HepG2 (cell line): ENCODE measurements around the gene DHRS12. TPM values are rescaled to one million over a fixed set of nuclear protein-coding genes. Genes with fewer than 3 reads are reported as not detected.

ENCODE experiments used
- ATAC-seq: fragments of 200-7000 bp; cut with Tn5 transposase; 3 replicates; pipeline ENCODE4 v1.9.1; 2020; ENCODE audit warnings: mild to moderate bottlenecking, moderate library complexity
- BruUV-seq: library from RNA; stranded (reverse); fragments of 400-500 nt; replicated peaks from 2 replicates; lab custom pipeline; 2021; lab: Mats Ljungman, UMichigan
- CTCF ChIA-PET: fragments of 300-600 bp; formaldehyde crosslinking; extraction: SDS; loops from one replicate; lab custom pipeline; 2021; ENCODE audit warnings: low total read pairs, inconsistent platforms, low intra/inter-chr PET ratio; lab: Yijun Ruan, JAX
- POLR2A ChIA-PET: fragments of 350-600 bp; sonication (Branson Sonifier 250); formaldehyde crosslinking; loops from one replicate; lab custom pipeline; 2020; ENCODE audit warnings: antibody characterized with exemption, inconsistent platforms; lab: Yijun Ruan, JAX
- DNase-seq: peaks from one replicate; pipeline ENCODE4 v3.0.0-alpha.2; 2015; ENCODE audit warnings: low spot score
- FAIRE-seq: peaks from 3 replicates; lab custom pipeline; 2011; peaks lifted over from hg19 to GRCh38; lab: Jason Lieb, UNC
- H2AFZ ChIP-seq: one replicate; pipeline ENCODE4 v1.6.1; 2011; ENCODE audit warnings: low read length, inconsistent platforms
- H3K27ac ChIP-seq: fragments of 300-600 bp; 3 replicates; pipeline ENCODE4 v1.8.0; 2011; ENCODE audit warnings: mixed run types, mild to moderate bottlenecking, mixed read lengths, low read length, inconsistent platforms; ENCODE audit not compliant: insufficient read depth; ENCODE audit errors: extremely low read length
- H3K27me3 ChIP-seq, 2 experiments: fragments of 200-600 bp in 1 of 2; 2 replicates in 1 of 2; 3 replicates in 1 of 2; pipeline versions ENCODE4 v1.6.0 to v1.8.0; 2011; ENCODE audit warnings: low read length in 2 of 2, mild to moderate bottlenecking in 2 of 2, moderate library complexity in 2 of 2, inconsistent platforms in 1 of 2; ENCODE audit not compliant: insufficient read depth in 2 of 2, control insufficient read depth in 1 of 2
- H3K36me3 ChIP-seq, 2 experiments: fragments of 200-600 bp in 1 of 2; replicated peaks in 1 of 2; 2 replicates in 1 of 2; 3 replicates in 1 of 2; pipeline versions ENCODE4 v1.5.1 to v1.8.0; 2011; ENCODE audit warnings: low read length in 2 of 2, inconsistent platforms in 1 of 2; ENCODE audit not compliant: insufficient read depth in 2 of 2, control insufficient read depth in 1 of 2
- H3K4me1 ChIP-seq: 2 replicates; pipeline ENCODE4 v1.5.1; 2012; ENCODE audit warnings: low read length, inconsistent platforms; ENCODE audit not compliant: insufficient read depth
- H3K4me2 ChIP-seq: 2 replicates; pipeline ENCODE4 v1.6.0; 2011; ENCODE audit warnings: low read depth, low read length, inconsistent platforms
- H3K4me3 ChIP-seq, 3 experiments: fragments of 200-600 bp in 1 of 3; sonication (generic), shearing (Covaris generic) in 1 of 3; replicated peaks in 1 of 3; 2 replicates each; pipeline ENCODE4 v1.5.1; 2011 to 2016; ENCODE audit warnings: low read length in 3 of 3, inconsistent platforms in 2 of 3, low read depth in 2 of 3, mild to moderate bottlenecking in 2 of 3, control low read depth in 1 of 3, mixed read lengths in 1 of 3; ENCODE audit not compliant: insufficient read depth in 1 of 3
- H3K79me2 ChIP-seq: one replicate; pipeline ENCODE4 v1.6.1; 2011; ENCODE audit warnings: low read length, inconsistent platforms; ENCODE audit not compliant: insufficient read depth
- H3K9ac ChIP-seq: 2 replicates; pipeline ENCODE4 v1.6.0; 2011; ENCODE audit warnings: mild to moderate bottlenecking, low read depth, low read length, inconsistent platforms; ENCODE audit not compliant: insufficient read depth
- H3K9me3 ChIP-seq: 2 replicates; pipeline ENCODE4 v1.5.1; 2012; ENCODE audit warnings: mild to moderate bottlenecking, low read length
- H4K20me1 ChIP-seq: 2 replicates; pipeline ENCODE4 v1.6.0; 2011; ENCODE audit warnings: inconsistent platforms, mild to moderate bottlenecking, low read length, moderate library complexity; ENCODE audit not compliant: insufficient read depth
- ARID2 ChIP-seq: sonication (generic); formaldehyde crosslinking; IDR thresholded peaks from 2 replicates; pipeline ENCODE4 v1.8.1; 2022; ENCODE audit warnings: mild to moderate bottlenecking, missing genetic modification reagents, borderline replicate concordance
- BHLHE40 ChIP-seq: IDR thresholded peaks from 2 replicates; pipeline ENCODE4 v1.6.1; 2011; ENCODE audit warnings: low read length, improper control_type of control experiment
- MAZ ChIP-seq, 2 experiments: sonication (generic) in 1 of 2; formaldehyde crosslinking in 1 of 2; IDR thresholded peaks; 2 replicates each; pipeline versions ENCODE4 v1.5.0 to v1.6.1; 2012 to 2020; ENCODE audit warnings: low read depth in 2 of 2, mild to moderate bottlenecking in 2 of 2, borderline replicate concordance in 1 of 2, improper control_type of control experiment in 1 of 2, low read length in 1 of 2, missing genetic modification reagents in 1 of 2, moderate library complexity in 1 of 2
- MYC ChIP-seq: sonication (generic); formaldehyde crosslinking; IDR thresholded peaks from 2 replicates; pipeline ENCODE4 v1.9.0; 2021; ENCODE audit warnings: missing genetic modification reagents, borderline replicate concordance
- NCOA5 ChIP-seq: sonication (generic); formaldehyde crosslinking; IDR thresholded peaks from 2 replicates; pipeline ENCODE4 v1.4.0; 2020; ENCODE audit warnings: missing genetic modification reagents
- PHF8 ChIP-seq: sonication (generic); formaldehyde crosslinking; IDR thresholded peaks from 2 replicates; pipeline ENCODE4 v1.5.0; 2020; ENCODE audit warnings: missing genetic modification reagents
- POLR2A ChIP-seq, 2 experiments: IDR thresholded peaks; 2 replicates each; pipeline ENCODE4 v1.6.1; 2011; ENCODE audit warnings: low read depth in 2 of 2, low read length in 2 of 2, mild to moderate bottlenecking in 1 of 2, moderate library complexity in 1 of 2; ENCODE audit not compliant: insufficient read depth in 1 of 2
- RBM22 ChIP-seq: fragments of 200-400 bp; formaldehyde crosslinking; optimal IDR thresholded peaks from 2 replicates; pipeline ENCODE3; 2017; ENCODE audit warnings: mild to moderate bottlenecking, low read length, moderate library complexity
- SIX1 ChIP-seq: sonication (generic); formaldehyde crosslinking; IDR thresholded peaks from 2 replicates; pipeline ENCODE4 v1.4.0; 2020; ENCODE audit warnings: missing genetic modification reagents, borderline replicate concordance
- SMC3 ChIP-seq: IDR thresholded peaks from 2 replicates; pipeline ENCODE4 v1.6.1; 2011; ENCODE audit warnings: low read length, improper control_type of control experiment
- SOX6 ChIP-seq, 2 experiments: fragments of 450-650 bp in 1 of 2; sonication (generic) in 1 of 2; formaldehyde crosslinking in 1 of 2; IDR thresholded peaks; 2 replicates each; pipeline versions ENCODE4 v1.4.0 to v1.6.1; 2017 to 2020; ENCODE audit warnings: antibody characterized with exemption in 1 of 2, mild to moderate bottlenecking in 1 of 2, missing genetic modification reagents in 1 of 2
- THRA ChIP-seq: sonication (generic); formaldehyde crosslinking; IDR thresholded peaks from 2 replicates; pipeline ENCODE4 v1.4.0; 2020; ENCODE audit warnings: missing genetic modification reagents, borderline replicate concordance
- TIGD3 ChIP-seq: sonication (generic); formaldehyde crosslinking; IDR thresholded peaks from 2 replicates; pipeline ENCODE4 v1.5.1; 2020; ENCODE audit warnings: mild to moderate bottlenecking, missing genetic modification reagents, borderline replicate concordance
- U2AF1 ChIP-seq: fragments of 200-400 bp; formaldehyde crosslinking; optimal IDR thresholded peaks from 2 replicates; pipeline ENCODE3; 2017; ENCODE audit warnings: mild to moderate bottlenecking, low read depth, low read length
- ZBTB38 ChIP-seq: sonication (generic); formaldehyde crosslinking; IDR thresholded peaks from 2 replicates; pipeline ENCODE4 v1.5.1; 2020; ENCODE audit warnings: mild to moderate bottlenecking, missing genetic modification reagents
- ZFP62 ChIP-seq: sonication (generic); formaldehyde crosslinking; IDR thresholded peaks from 2 replicates; pipeline ENCODE4 v1.4.0; 2020; ENCODE audit warnings: missing genetic modification reagents
- ZKSCAN1 ChIP-seq: fragments of 150-350 bp; IDR thresholded peaks from 2 replicates; pipeline ENCODE4 v1.6.1; 2014; ENCODE audit warnings: low read length
- ZNF33A ChIP-seq: sonication (generic); formaldehyde crosslinking; IDR thresholded peaks from 2 replicates; pipeline ENCODE4 v1.5.1; 2020; ENCODE audit warnings: missing genetic modification reagents, mild to moderate bottlenecking, moderate library complexity, borderline replicate concordance
- ZNF460 ChIP-seq: sonication (generic); formaldehyde crosslinking; IDR thresholded peaks from 2 replicates; pipeline ENCODE4 v1.5.1; 2020; ENCODE audit warnings: missing genetic modification reagents, mild to moderate bottlenecking, borderline replicate concordance
- ZNF788 ChIP-seq: sonication (generic); formaldehyde crosslinking; IDR thresholded peaks from 2 replicates; pipeline ENCODE4 v1.5.0; 2020; ENCODE audit warnings: mild to moderate bottlenecking, missing genetic modification reagents, borderline replicate concordance
- ZNF792 ChIP-seq: IDR thresholded peaks from 2 replicates; pipeline ENCODE4 v1.6.1; 2016
- ZSCAN31 ChIP-seq: sonication (generic); formaldehyde crosslinking; IDR thresholded peaks from 2 replicates; pipeline ENCODE4 v1.5.0; 2020; ENCODE audit warnings: low read depth, mild to moderate bottlenecking, missing genetic modification reagents
- ZZZ3 ChIP-seq: sonication (generic); formaldehyde crosslinking; IDR thresholded peaks from 2 replicates; pipeline ENCODE4 v1.4.0; 2020; ENCODE audit warnings: missing genetic modification reagents, mild to moderate bottlenecking, borderline replicate concordance
- WGBS: methylation state at CpG from one replicate; pipeline ENCODE4 v1.1.6; 2017; ENCODE audit warnings: low lambda C conversion rate; 5-methylcytosine and 5-hydroxymethylcytosine counted together
- in situ Hi-C: cut with HindIII; loops from 2 replicates; pipeline ENCODE4 v1.10.0; 2017; ENCODE audit warnings: low pct_unique_long_range_greater_than_20kb; ENCODE audit not compliant: extremely low pct_ligation_motif_present
- intact Hi-C: fragments of 100-400 bp; cut with micrococcal nuclease; formaldehyde crosslinking; loops from one replicate; pipeline ENCODE4 v1.10.0; 2022; ENCODE audit not compliant: unreplicated experiment
- polyA plus RNA-seq, 8 experiments: library from polyadenylated mRNA; depleted of rRNA in 3 of 8; stranded (reverse) in 7 of 8; unstranded in 1 of 8; fragments of >200 nt; fragmentation: Illumina TruSeq in 4 of 8; extraction: Trizol in 4 of 8; gene quantifications; 2 replicates each; pipeline versions ENCODE4 v1.2.1 to v1.2.3, GENCODE V29; 2011 to 2016; ENCODE audit warnings: low read depth in 4 of 8, missing spikeins in 1 of 8, mixed read lengths in 1 of 8; ENCODE audit not compliant: insufficient read depth in 1 of 8
- total RNA-seq, 5 experiments: library from RNA; depleted of rRNA; stranded (reverse); fragments of >200 nt; fragmentation: Illumina TruSeq; extraction: Trizol; gene quantifications; 2 replicates each; pipeline ENCODE4 v1.2.3, GENCODE V29; 2016; ENCODE audit warnings: low read depth in 1 of 5

The DHRS12 gene
- total and polyA plus RNA-seq, 2 of the 13 experiments (the other 11 are each of a cell fraction or from before 2014, with no cell fraction given), result 7.2 to 8.4 TPM

GRCh38 chr13:51804295-51805172 is 571 bp upstream of the DHRS12 start:
- CTCF ChIA-PET, result no interaction called here
- intact Hi-C loops, result no loop called here
- H3K9ac ChIP-seq, result peak overlapping the region; percentile 97
- in situ Hi-C loops, result no loop called here
- H3K4me3 ChIP-seq, result peak overlapping the region; percentile 68 to 85 (median 75)
- H2AFZ ChIP-seq, result no peak overlapping the region
- DNase-seq (no peak), ATAC-seq (no peak; the same call in 2 of the 3 replicates), FAIRE-seq (no peak)
- no peaks in the 10 kb centered on the region for H3K36me3 ChIP-seq
- BruUV-seq, result TSS peak; percentile 87
- H3K27ac ChIP-seq, result peak overlapping the region; percentile 77
- no peaks in the 10 kb centered on the region for H4K20me1 ChIP-seq
- H3K4me1 ChIP-seq, result peaks cover 49% of the 10 kb centered on the region
- H3K9me3 ChIP-seq, result no peaks in the 10 kb centered on the region
- no peaks in the 10 kb centered on the region for H3K27me3 ChIP-seq
- peak overlapping the region; percentile 95 for H3K4me2 ChIP-seq
- WGBS, result 49% methylated on average over 26 of the region's 31 CpGs
- no peaks in the 10 kb centered on the region for H3K79me2 ChIP-seq
- POLR2A ChIA-PET, result interaction anchor here (1.1 kb wide), 1 partner anchor 11 kb away, joined by 3 read pairs; no protein-coding TSS in a partner anchor
- TF ChIP-seq THRA (CRISPR knock-in tag), result no peak
- TF ChIP-seq ZSCAN31 (CRISPR knock-in tag), result no peak
- no peak for TF ChIP-seq SOX6 (IDR thresholded peaks at IDR 0.05)
- 0 out of 2 replicates have a peak, but pooled peaks have one; percentile 5 for TF ChIP-seq SOX6 (CRISPR knock-in tag; IDR thresholded peaks at IDR 0.05)
- 0 out of 2 replicates have a peak, but pooled peaks have one; percentile 17 for TF ChIP-seq ZNF788 (CRISPR knock-in tag)
- no peak for TF ChIP-seq SIX1 (CRISPR knock-in tag)
- TF ChIP-seq PHF8 (CRISPR knock-in tag), result peak; percentile 27
- TF ChIP-seq ZNF33A (CRISPR knock-in tag), result 0 out of 2 replicates have a peak, but pooled peaks have one; percentile 29
- TF ChIP-seq MAZ (IDR thresholded peaks at IDR 0.05; ENCODE audit: borderline replicate concordance, low read depth, low read length), result 0 out of 2 replicates have a peak, but pooled peaks have one; percentile 1
- TF ChIP-seq MAZ (CRISPR knock-in tag; IDR thresholded peaks at IDR 0.05; ENCODE audit: low read depth), result no peak
- TF ChIP-seq ZFP62 (CRISPR knock-in tag), result no peak
- no peak for TF ChIP-seq ZKSCAN1
- TF ChIP-seq ZBTB38 (CRISPR knock-in tag), result peak; percentile 58
- TF ChIP-seq TIGD3 (CRISPR knock-in tag), result no peak
- TF ChIP-seq SMC3, result no peak
- TF ChIP-seq U2AF1, result no peak
- TF ChIP-seq POLR2A (IDR thresholded peaks at IDR 0.05; ENCODE audit: insufficient read depth in 1 of 2, low read depth in 2 of 2, low read length in 2 of 2), result no peak
- no peak for TF ChIP-seq ZNF792
- no peak for TF ChIP-seq MYC (CRISPR knock-in tag)
- TF ChIP-seq RBM22, result no peak
- TF ChIP-seq BHLHE40, result no peak
- no peak for TF ChIP-seq NCOA5
- TF ChIP-seq ZNF460 (CRISPR knock-in tag), result no peak
- TF ChIP-seq ZZZ3 (CRISPR knock-in tag), result no peak
- no peak for TF ChIP-seq ARID2 (CRISPR knock-in tag)
